Omental fat pad (tissue), 4 donors: ENCODE results near the gene TECR. TPM values are rescaled to one million over a fixed set of nuclear protein-coding genes. Genes with fewer than 3 reads are reported as not detected.

Source experiments
- ATAC-seq: fragments of 150-250 bp; one replicate; pipeline ENCODE4 v1.9.1; 2016; ENCODE audit warnings: mild to moderate bottlenecking, moderate library complexity; ENCODE audit not compliant: low FRiP score
- DNase-seq: peaks from one replicate; pipeline ENCODE4 v3.0.0-alpha.2; 2019; ENCODE audit warnings: low spot score
- CTCF ChIP-seq, 3 donors: fragments of 450-650 bp; IDR thresholded peaks; one replicate each; pipeline ENCODE4 v1.5.1; 2016 to 2017; ENCODE audit warnings: antibody characterized with exemption in 3 of 3, mild to moderate bottlenecking in 3 of 3, moderate library complexity in 2 of 3
- total RNA-seq, 4 donors: library from RNA; depleted of rRNA; stranded (reverse); fragments of >200 nt; gene quantifications; one replicate each; pipeline ENCODE4 v1.1.0, GENCODE V29; 2016

Gene TECR
- total RNA-seq, 4 donors from 2014 or later, result 32.9 to 58.1 (median 46.8) TPM

GRCh38 chr19:14553042-14553938 is 23.9 kb downstream of the TECR start:
- DNase-seq (no peak), ATAC-seq (no peak)
- no peak for TF ChIP-seq CTCF (IDR thresholded peaks at IDR 0.05)

GRCh38 chr19:14553939-14554243 is 24.5 kb downstream of the TECR start:
- no peak for DNase-seq
- ATAC-seq, result no peak
- TF ChIP-seq CTCF (IDR thresholded peaks at IDR 0.05), result no peak

DNA sequence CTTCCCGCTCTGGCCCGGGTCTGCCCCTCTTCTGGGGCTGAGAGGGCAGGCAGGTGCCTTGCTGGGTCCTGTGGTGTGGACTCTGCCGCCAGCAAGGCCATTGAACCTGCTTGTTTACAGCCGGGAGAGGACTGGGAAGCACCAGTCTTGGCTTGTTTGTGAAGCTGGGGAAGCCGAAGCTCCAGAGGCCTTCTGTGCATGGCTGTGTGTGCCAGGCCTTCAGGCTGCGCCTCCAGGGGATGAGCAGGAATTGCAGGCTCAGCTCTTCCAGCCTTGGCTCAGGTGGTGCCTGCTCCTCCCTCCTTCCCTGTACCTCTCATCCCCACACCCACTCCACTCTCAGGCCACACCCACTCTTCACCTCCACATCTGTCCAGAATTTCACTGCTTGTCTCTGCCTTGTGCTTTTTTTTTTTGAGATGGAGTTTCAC is 25.0 kb downstream of the TECR start:
- no peak for TF ChIP-seq CTCF (IDR thresholded peaks at IDR 0.05)
- DNase-seq (no peak), ATAC-seq (no peak)

DNA sequence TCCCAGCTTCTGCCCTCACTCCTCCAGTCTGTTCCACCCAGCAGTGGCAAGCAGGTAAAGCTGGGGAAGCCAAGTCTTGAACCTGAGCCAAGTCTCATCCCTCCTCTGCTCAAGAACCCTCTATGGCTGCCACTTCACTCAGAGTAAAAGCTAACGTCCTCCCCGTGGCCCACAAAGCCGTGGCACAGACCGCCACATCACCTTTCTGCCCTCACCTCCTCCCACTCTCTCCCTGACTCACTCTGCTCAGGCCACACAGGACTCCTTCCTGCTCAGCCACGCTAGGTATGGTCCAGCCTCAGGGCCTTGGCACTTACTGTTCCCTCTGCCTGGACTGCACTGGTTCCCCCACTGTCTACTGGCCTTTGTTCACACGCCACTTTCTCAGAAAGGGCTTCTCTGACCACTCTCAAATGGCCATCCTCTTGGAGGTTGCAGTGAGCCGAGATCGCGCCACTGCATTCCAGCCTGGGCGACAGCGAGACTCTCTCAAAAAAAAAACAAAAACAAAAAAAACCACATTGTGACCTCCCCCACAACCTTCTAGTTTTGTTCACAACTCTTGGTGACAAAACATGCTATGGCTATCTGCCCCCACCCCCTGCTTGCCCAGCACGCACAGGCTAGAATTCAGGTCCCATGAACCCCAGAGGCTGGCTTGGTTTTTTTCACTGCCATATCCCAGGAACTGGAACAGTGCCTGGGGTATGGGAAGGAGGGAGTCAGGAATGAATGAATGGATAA is 26.7 kb downstream of the TECR start:
- DNase-seq (no peak), ATAC-seq (no peak)
- TF ChIP-seq CTCF (IDR thresholded peaks at IDR 0.05), result no peak

- DNase-seq (peak; percentile 44), ATAC-seq (peak; percentile 66)
- peak in 1 of 3 donors; percentile 36 for TF ChIP-seq CTCF (IDR thresholded peaks at IDR 0.05)
Observed at GRCh38 chr19:14556662-14557188, 27.3 kb downstream of the TECR start.

DNA sequence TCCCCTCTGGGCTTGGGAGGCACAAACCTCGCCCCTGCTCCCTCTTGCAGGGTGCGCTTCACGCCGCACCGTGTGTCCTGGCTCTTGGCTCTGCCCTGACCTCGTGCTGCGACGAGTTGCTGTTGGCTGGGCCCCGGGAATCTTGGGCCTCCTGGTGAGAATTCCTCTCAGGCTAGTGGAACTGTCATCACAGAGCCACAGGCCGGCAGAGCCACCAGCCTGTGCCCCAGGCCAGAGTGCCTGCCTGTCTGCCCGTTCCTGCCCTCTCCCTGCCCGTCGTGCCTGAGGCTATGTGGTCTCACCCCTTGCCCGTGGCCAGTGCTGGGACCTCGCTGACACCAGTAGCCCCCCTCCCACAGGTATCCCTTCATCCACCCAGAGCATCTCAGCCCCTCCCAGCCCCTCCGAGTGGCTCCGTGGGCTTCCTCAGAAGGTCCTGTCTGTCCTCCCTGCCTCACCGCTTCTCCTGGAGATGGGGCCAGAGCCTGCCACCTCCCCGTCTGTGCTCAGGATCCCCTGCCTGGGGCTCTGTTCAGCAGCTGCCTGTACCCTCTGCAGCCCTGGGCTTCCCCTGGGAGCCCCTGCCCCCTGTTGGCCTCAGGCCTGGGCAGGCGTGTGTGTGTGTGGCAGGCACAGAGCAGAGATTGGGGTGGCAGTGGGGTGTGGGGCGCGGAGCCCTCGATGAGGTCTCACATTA is 29.1 kb downstream of the TECR start:
- no peak for TF ChIP-seq CTCF (IDR thresholded peaks at IDR 0.05)
- no peak for DNase-seq

More for the DNA sequence above, 29.1 kb downstream of the TECR start:
- no peak for ATAC-seq
